Measurements from ENCODE around the gene MSH5. TPM values are rescaled to one million over a fixed set of nuclear protein-coding genes. Genes with fewer than 3 reads are reported as not detected.

Gene MSH5
- total and polyA plus RNA-seq, 9 of the 15 experiments (the other 6 are each of a cell fraction or from before 2014, with no cell fraction given): 12.5 to 104 (median 46.6) TPM

DNA sequence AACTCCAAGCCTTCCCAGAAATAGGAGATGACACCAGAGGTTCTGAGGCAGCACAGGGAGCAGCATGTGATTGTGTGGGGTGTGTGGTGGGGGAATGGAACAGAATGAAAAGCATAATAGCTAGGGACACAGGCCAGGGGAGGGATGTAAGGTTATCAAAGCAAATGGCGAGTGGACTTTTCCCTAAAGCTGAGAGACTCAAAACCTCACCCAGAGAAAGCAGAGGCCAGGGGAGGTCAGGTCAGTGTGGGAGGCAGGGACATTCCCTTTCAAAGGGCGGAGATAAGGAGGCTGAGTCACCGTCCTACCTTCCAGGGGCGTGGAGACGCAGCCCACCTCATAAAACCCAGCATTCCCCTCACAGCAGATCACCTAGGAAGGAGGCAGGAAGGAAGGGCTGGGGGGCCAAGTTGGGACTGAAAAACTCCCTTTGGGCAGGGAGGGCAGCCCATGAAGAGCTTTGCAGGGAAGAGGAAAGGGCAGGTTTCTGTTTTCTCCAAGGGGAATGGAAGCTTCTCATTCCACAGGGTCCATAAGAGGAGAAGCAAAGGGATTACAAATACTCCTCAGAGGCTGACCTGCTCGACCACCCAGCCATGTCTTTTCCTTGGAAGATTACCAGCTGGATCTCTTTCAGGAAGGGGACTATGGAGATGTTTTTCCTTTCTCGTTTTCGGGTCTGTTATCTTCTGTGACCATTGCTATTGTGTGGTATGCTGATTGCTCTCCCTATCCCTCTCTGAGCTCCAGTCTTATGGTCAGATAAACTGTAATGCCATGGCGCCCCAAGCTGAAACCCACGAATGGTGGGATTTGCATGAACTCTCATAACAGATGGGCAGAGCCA lies 49.4 kb upstream of the MSH5 start (continued):
- peak; percentile 36; the same call in 1 of the 2 replicates for TF ChIP-seq EHMT2 (IDR thresholded peaks at IDR 0.05)
- TF ChIP-seq ZBTB2 (IDR thresholded peaks at IDR 0.05): peak; percentile 93
- TF ChIP-seq ZNF592 (IDR thresholded peaks at IDR 0.05): peak; percentile 80
- TF ChIP-seq HMBOX1 (IDR thresholded peaks at IDR 0.05): peak; percentile 55; the same call in 1 of the 2 replicates
- peak; percentile 64 for TF ChIP-seq KLF13 (tag; IDR thresholded peaks at IDR 0.05; ENCODE audit: borderline replicate concordance, low read depth)
- TF ChIP-seq SRF (CRISPR knock-in tag; IDR thresholded peaks at IDR 0.05): peak in 1 of 2 experiments; percentile 87; a peak in 1 of 4 replicates
- TF ChIP-seq THRAP3 (IDR thresholded peaks at IDR 0.05; ENCODE audit: borderline replicate concordance): peak; percentile 74; the same call in 1 of the 2 replicates
- peak; percentile 95 for TF ChIP-seq LEF1 (IDR thresholded peaks at IDR 0.05)
- 0 out of 2 replicates have a peak, but pooled peaks have one; percentile 28 for TF ChIP-seq HOXB6 (CRISPR knock-in tag; IDR thresholded peaks at IDR 0.05; ENCODE audit: borderline replicate concordance)
- TF ChIP-seq ZNF717 (CRISPR knock-in tag; IDR thresholded peaks at IDR 0.05): 0 out of 2 replicates have a peak, but pooled peaks have one; percentile 36
- 0 out of 2 replicates have a peak, but pooled peaks have one; percentile 51 for TF ChIP-seq ZNF77 (CRISPR knock-in tag; IDR thresholded peaks at IDR 0.05)
- peak; percentile 71; the same call in 1 of the 2 replicates for TF ChIP-seq ZBTB17 (CRISPR knock-in tag; IDR thresholded peaks at IDR 0.05)
- 0 out of 2 replicates have a peak, but pooled peaks have one; percentile 86 for TF ChIP-seq PURB (CRISPR knock-in tag; IDR thresholded peaks at IDR 0.05; ENCODE audit: low read depth)
- no peak for TF ChIP-seq FOXA1 (IDR thresholded peaks at IDR 0.05; ENCODE audit: borderline replicate concordance)
- TF ChIP-seq ZNF740 (CRISPR knock-in tag; IDR thresholded peaks at IDR 0.05): peak; percentile 20; the same call in 1 of the 2 replicates
- TF ChIP-seq ZNF740 (tag; IDR thresholded peaks at IDR 0.05): no peak
- TF ChIP-seq PTBP1 (IDR thresholded peaks at IDR 0.05; ENCODE audit: low read depth, low read length): peak; percentile 21; the same call in 1 of the 2 replicates
- peak; percentile 98 for TF ChIP-seq JUN (IDR thresholded peaks at IDR 0.05; ENCODE audit: borderline replicate concordance, low read depth, low read length)
- TF ChIP-seq JUN (CRISPR knock-in tag; IDR thresholded peaks at IDR 0.05; ENCODE audit: borderline replicate concordance): 0 out of 2 replicates have a peak, but pooled peaks have one; percentile 46
- TF ChIP-seq RNF2 (IDR thresholded peaks at IDR 0.05): peak; percentile 10
- no peak for TF ChIP-seq BMI1 (IDR thresholded peaks at IDR 0.05; ENCODE audit: low read length)
